ENCODE results near the gene DRAXIN.

DRAXIN gene

GRCh38 chr1:11690397-11691301, 861 bp upstream of the DRAXIN start:
- DNase-seq = no peak

- DNase-seq = no peak
Observed at GRCh38 chr1:11691928-11692711, 610 bp downstream of the DRAXIN start.

GRCh38 chr1:11693024-11693590, 1.6 kb downstream of the DRAXIN start:
- DNase-seq = peak; percentile 48

GRCh38 chr1:11693917-11694316, 2.4 kb downstream of the DRAXIN start:
- no peak for DNase-seq

GRCh38 chr1:11695861-11696260, 4.4 kb downstream of the DRAXIN start:
- no peak for DNase-seq

- no peak for DNase-seq
Observed at GRCh38 chr1:11697188-11697892, 5.8 kb downstream of the DRAXIN start.

- DNase-seq = no peak
Observed at GRCh38 chr1:11697893-11698210, 6.3 kb downstream of the DRAXIN start.

- no peak for DNase-seq
Observed at GRCh38 chr1:11700601-11701467, 9.3 kb downstream of the DRAXIN start.

- DNase-seq = no peak
Observed at GRCh38 chr1:11701551-11701961, 10.0 kb downstream of the DRAXIN start.

- DNase-seq = no peak
Observed at GRCh38 chr1:11701981-11702803, 10.7 kb downstream of the DRAXIN start.

- DNase-seq = no peak
Observed at GRCh38 chr1:11703357-11704193, 12.1 kb downstream of the DRAXIN start.

GRCh38 chr1:11704194-11704529, 12.7 kb downstream of the DRAXIN start:
- DNase-seq = no peak

- DNase-seq = no peak
Observed at GRCh38 chr1:11704691-11705475, 13.4 kb downstream of the DRAXIN start.

- DNase-seq = no peak
Observed at GRCh38 chr1:11705596-11705995, 14.1 kb downstream of the DRAXIN start.

GRCh38 chr1:11706292-11706691, 14.8 kb downstream of the DRAXIN start:
- no peak for DNase-seq

- DNase-seq = no peak
Observed at GRCh38 chr1:11707621-11708276, 16.2 kb downstream of the DRAXIN start.

- DNase-seq = no peak
Observed at GRCh38 chr1:11708554-11709350, 17.2 kb downstream of the DRAXIN start.

GRCh38 chr1:11711490-11711889, 20.0 kb downstream of the DRAXIN start:
- DNase-seq = no peak

Measured in CD4-positive, alpha-beta T cell treated with Interleukin-12 subunit alpha and Interleukin-12 subunit beta, for 1 hour (primary cell).